Omental fat pad (tissue), 4 donors: Measurements from ENCODE around the gene LDB3. TPM values are rescaled to one million over a fixed set of nuclear protein-coding genes. Genes with fewer than 3 reads are reported as not detected.

Source experiments
- ATAC-seq: fragments of 150-250 bp; one replicate; pipeline ENCODE4 v1.9.1; 2016; ENCODE audit warnings: mild to moderate bottlenecking, moderate library complexity; ENCODE audit not compliant: low FRiP score
- DNase-seq: peaks from one replicate; pipeline ENCODE4 v3.0.0-alpha.2; 2019; ENCODE audit warnings: low spot score
- CTCF ChIP-seq, 3 donors: fragments of 450-650 bp; IDR thresholded peaks; one replicate each; pipeline ENCODE4 v1.5.1; 2016 to 2017; ENCODE audit warnings: antibody characterized with exemption in 3 of 3, mild to moderate bottlenecking in 3 of 3, moderate library complexity in 2 of 3
- total RNA-seq, 4 donors: library from RNA; depleted of rRNA; stranded (reverse); fragments of >200 nt; gene quantifications; one replicate each; pipeline ENCODE4 v1.1.0, GENCODE V29; 2016

Gene LDB3
- total RNA-seq, 4 donors from 2014 or later = 0.56 to 22.4 (median 0.65) TPM

- no peak for TF ChIP-seq CTCF (IDR thresholded peaks at IDR 0.05)
- ATAC-seq (no peak), DNase-seq (no peak)
Observed at GRCh38 chr10:86785037-86785436, 116.7 kb downstream of the LDB3 start.

Other genes starting within 250 kb of the LDB3 start
- gene WAPL, start 146.7 kb upstream of the LDB3 start, total RNA-seq = 10 to 100 TPM; 29.8 to 61.5 (median 40.1) TPM
- gene OPN4, start 14.0 kb upstream of the LDB3 start, total RNA-seq = 1 to 10 TPM in 1 of 4 donors, not detected in 3; 1.1 TPM
- gene BMPR1A, start 88.1 kb downstream of the LDB3 start, total RNA-seq = 10 to 100 TPM; 26.5 to 44.9 (median 37.1) TPM